Measurements from ENCODE around the gene LY6G6D. TPM values are rescaled to one million over a fixed set of nuclear protein-coding genes. Genes with fewer than 3 reads are reported as not detected.

The LY6G6D gene
- total RNA-seq, 1 experiment from 2014 or later, result not detected

DNA sequence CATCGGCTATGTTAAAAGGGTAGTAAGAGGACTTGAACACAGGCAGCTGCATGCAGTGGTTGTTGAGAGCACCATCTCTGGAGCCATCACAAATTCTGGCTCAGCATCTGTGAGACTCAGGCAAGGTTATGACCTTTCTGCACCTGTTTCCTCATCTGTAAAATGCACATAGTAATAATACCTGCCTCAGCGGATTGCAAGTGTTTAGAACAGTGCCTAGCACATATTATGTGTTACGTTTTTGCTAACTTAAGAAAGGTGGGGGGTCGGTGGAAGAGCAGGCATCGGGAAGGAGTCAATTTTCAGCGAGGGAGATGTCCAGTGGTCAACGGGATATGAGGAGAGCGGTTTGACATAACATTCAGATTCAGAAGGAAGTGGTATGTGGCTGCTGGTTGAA is 37.2 kb upstream of the LY6G6D start:
- Histone ChIP-seq H3K27ac (ENCODE audit: low read depth, low read length, poor library complexity, severe bottlenecking) (no peak overlapping the region), H3K4me3 (ENCODE audit: low read depth, low read length, poor library complexity, severe bottlenecking) (no peak overlapping the region), H3K4me1 (ENCODE audit: insufficient read depth, low read length, poor library complexity, severe bottlenecking) (no peaks in the 10 kb centered on the region), H3K9me3 (ENCODE audit: low read depth, low read length, poor library complexity, severe bottlenecking) (no peaks in the 10 kb centered on the region), H3K36me3 (ENCODE audit: insufficient read depth, low read length, poor library complexity, severe bottlenecking) (no peaks in the 10 kb centered on the region), H3K27me3 (replicated peaks; ENCODE audit: insufficient read depth, low read depth, low read length, poor library complexity) (no peaks in the 10 kb centered on the region)
- POLR2A ChIA-PET (ENCODE audit: low non-redundant PET), result no interaction called here
- TF ChIP-seq EZH2 (IDR thresholded peaks at IDR 0.05; ENCODE audit: borderline replicate concordance, low read depth, low read length, poor library complexity, severe bottlenecking), result no peak
- TF ChIP-seq, protein P1, sequence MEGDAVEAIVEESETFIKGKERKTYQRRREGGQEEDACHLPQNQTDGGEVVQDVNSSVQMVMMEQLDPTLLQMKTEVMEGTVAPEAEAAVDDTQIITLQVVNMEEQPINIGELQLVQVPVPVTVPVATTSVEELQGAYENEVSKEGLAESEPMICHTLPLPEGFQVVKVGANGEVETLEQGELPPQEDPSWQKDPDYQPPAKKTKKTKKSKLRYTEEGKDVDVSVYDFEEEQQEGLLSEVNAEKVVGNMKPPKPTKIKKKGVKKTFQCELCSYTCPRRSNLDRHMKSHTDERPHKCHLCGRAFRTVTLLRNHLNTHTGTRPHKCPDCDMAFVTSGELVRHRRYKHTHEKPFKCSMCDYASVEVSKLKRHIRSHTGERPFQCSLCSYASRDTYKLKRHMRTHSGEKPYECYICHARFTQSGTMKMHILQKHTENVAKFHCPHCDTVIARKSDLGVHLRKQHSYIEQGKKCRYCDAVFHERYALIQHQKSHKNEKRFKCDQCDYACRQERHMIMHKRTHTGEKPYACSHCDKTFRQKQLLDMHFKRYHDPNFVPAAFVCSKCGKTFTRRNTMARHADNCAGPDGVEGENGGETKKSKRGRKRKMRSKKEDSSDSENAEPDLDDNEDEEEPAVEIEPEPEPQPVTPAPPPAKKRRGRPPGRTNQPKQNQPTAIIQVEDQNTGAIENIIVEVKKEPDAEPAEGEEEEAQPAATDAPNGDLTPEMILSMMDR (conservative IDR thresholded peaks at IDR 0.05; ENCODE audit: low read depth, low read length), result no peak
- no peak for DNase-seq (ENCODE audit: low spot score)
- CTCF ChIA-PET, result no interaction called here
- no TSS peak for BruUV-seq (replicated peaks)
- intact Hi-C loops (cut with micrococcal nuclease; ENCODE audit: unreplicated experiment), result no loop called here

DNA sequence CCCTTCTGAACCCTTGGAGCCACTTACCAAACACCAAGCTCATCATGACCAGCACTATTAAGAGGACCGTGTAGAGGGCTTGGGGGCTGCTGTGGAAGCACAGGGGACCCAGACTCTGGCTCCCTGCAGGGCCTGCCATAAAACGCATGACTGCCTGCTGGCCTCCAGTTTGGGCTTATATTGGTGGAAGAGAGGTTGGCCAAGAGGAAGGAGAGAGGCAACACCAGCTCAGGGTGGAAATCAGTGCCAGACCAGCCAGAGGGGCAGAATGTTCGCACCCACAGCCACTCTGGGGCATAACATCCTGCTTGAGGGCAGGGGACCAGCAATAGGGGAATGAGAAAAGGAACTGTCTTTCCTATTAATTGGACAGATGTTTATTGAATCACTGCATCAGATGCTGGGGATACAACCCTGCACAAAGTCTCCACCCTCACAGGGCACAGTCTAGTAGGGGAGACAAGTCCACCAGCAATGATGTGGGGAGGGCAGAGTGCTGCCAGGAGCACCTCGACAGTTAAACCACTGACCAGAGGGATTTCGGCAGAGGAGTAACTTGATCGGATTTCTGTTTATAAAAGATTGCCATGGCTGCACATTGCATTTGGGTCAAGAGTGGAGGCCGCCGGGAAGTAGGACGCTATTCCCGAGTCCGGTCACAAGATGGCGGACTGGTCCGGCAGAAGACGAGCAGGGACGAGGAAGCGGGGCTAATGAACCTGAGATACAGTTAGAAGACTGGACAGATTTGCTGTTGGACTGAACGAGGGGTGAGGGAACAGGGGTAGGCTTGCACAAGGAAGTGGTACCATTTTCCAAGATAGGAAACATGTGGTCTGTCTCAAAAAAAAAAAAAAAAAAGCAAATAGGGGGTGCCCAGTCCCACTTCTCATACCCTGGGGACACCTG is 34.7 kb upstream of the LY6G6D start, which contains the start of gene LY6G5C:
TSS of gene LY6G5C (minus strand) at position 842 of the 909 bp plus-strand sequence. CDS start at position 148, 694 bp downstream.
- ChIA-PET CTCF (interaction anchor here (0.6 kb wide), 2 partner anchors 119 to 774 kb away, joined by 3 to 4 read pairs; no protein-coding TSS in a partner anchor), POLR2A (ENCODE audit: low non-redundant PET) (interaction anchor here (0.7 to 1.0 kb wide), 2 partner anchors 23 to 134 kb away, joined by 3 read pairs; partner anchors contain the start of genes ABHD16A and ATP6V1G2)
- intact Hi-C loops (cut with micrococcal nuclease; ENCODE audit: unreplicated experiment), result loop anchor here (2.0 to 10.0 kb wide), 2 partner anchors 150 to 274 kb away; partner anchors contain the start of genes NELFE and SKIC2
- Histone ChIP-seq H3K27ac (ENCODE audit: low read depth, low read length, poor library complexity, severe bottlenecking) (peak within 1 kb of the TSS; percentile 68), H3K4me3 (ENCODE audit: low read depth, low read length, poor library complexity, severe bottlenecking) (peak within 1 kb of the TSS; percentile 53), H3K27me3 (replicated peaks; ENCODE audit: insufficient read depth, low read depth, low read length, poor library complexity) (no peaks in the 10 kb centered on the region), H3K9me3 (ENCODE audit: low read depth, low read length, poor library complexity, severe bottlenecking) (no peaks in the 10 kb centered on the region), H3K36me3 (ENCODE audit: insufficient read depth, low read length, poor library complexity, severe bottlenecking) (no peaks in the 10 kb centered on the region), H3K4me1 (ENCODE audit: insufficient read depth, low read length, poor library complexity, severe bottlenecking) (no peaks in the 10 kb centered on the region)
- DNase-seq (ENCODE audit: low spot score), result peak; percentile 86
- BruUV-seq (replicated peaks), result TSS peak; percentile 68
- TF ChIP-seq, protein P1 (conservative IDR thresholded peaks at IDR 0.05; ENCODE audit: low read depth, low read length), result peak; percentile 70
- TF ChIP-seq EZH2 (IDR thresholded peaks at IDR 0.05; ENCODE audit: borderline replicate concordance, low read depth, low read length, poor library complexity, severe bottlenecking), result no peak

DNA sequence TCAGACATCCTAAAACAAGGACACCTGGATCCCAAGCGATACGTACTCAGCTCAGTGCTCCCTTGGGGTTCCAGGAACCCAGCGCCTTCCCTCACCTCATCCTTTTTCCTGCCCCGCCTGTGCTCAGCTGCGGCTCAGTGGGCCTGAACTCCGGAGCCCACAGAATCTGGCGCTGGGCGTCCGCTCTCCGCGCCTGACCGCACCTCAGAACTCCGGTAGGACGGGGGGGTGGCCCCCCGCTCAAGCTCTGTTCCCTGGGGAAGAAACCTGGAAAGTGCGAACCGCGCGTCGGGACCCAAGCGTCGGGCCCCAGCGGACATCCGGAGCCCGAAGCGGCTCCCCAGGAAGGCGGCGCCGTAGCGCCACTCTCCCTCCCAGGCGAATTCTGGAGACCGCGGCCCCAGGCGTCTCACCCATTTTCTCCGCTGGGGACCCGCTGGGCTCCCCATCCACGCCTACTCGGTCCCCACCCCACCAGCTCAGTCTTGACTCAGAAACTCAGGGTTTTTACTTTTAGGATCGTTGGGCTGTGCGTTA is 33.9 kb upstream of the LY6G6D start:
- BruUV-seq (replicated peaks), result no TSS peak

More for the DNA sequence above, 33.9 kb upstream of the LY6G6D start:
- CTCF ChIA-PET, result interaction anchor here (0.5 to 0.6 kb wide), 3 partner anchors 30 to 775 kb away, joined by 3 to 4 read pairs (median 3); no protein-coding TSS in a partner anchor
- no peak for TF ChIP-seq EZH2 (IDR thresholded peaks at IDR 0.05; ENCODE audit: borderline replicate concordance, low read depth, low read length, poor library complexity, severe bottlenecking)
- TF ChIP-seq, protein P1 (conservative IDR thresholded peaks at IDR 0.05; ENCODE audit: low read depth, low read length), result no peak
- intact Hi-C loops (cut with micrococcal nuclease; ENCODE audit: unreplicated experiment), result loop anchor here (2.0 to 10.0 kb wide), 2 partner anchors 150 to 274 kb away; partner anchors contain the start of genes NELFE and SKIC2
- POLR2A ChIA-PET (ENCODE audit: low non-redundant PET), result interaction anchor here (0.7 to 1.0 kb wide), 2 partner anchors 22 to 135 kb away, joined by 3 read pairs; partner anchors contain the start of genes ABHD16A and ATP6V1G2
- Histone ChIP-seq H3K27me3 (replicated peaks; ENCODE audit: insufficient read depth, low read depth, low read length, poor library complexity) (no peaks in the 10 kb centered on the region), H3K9me3 (ENCODE audit: low read depth, low read length, poor library complexity, severe bottlenecking) (no peaks in the 10 kb centered on the region), H3K4me1 (ENCODE audit: insufficient read depth, low read length, poor library complexity, severe bottlenecking) (no peaks in the 10 kb centered on the region), H3K27ac (ENCODE audit: low read depth, low read length, poor library complexity, severe bottlenecking) (peak overlapping the region; percentile 68), H3K4me3 (ENCODE audit: low read depth, low read length, poor library complexity, severe bottlenecking) (peak overlapping the region; percentile 53), H3K36me3 (ENCODE audit: insufficient read depth, low read length, poor library complexity, severe bottlenecking) (no peaks in the 10 kb centered on the region)
- peak; percentile 75 for DNase-seq (ENCODE audit: low spot score)
